Naive B cell (primary cell): ENCODE results near the gene HSD17B12. TPM values are rescaled to one million over a fixed set of nuclear protein-coding genes. Genes with fewer than 3 reads are reported as not detected.

Source experiments
- ATAC-seq, 2 donors: fragments of 150-1000 bp; cut with Tn5 transposase; 2 replicates each; pipeline ENCODE4 v1.10.0; 2021; ENCODE audit warnings: low read depth in 2 of 2, mild to moderate bottlenecking in 2 of 2, moderate library complexity in 2 of 2
- DNase-seq: peaks from one replicate; pipeline ENCODE4 v3.0.0; 2022
- H3K27ac Mint-ChIP-seq, 6 donors: one replicate each; pipeline ENCODE4 v1.8.0; 2020 to 2022; ENCODE audit warnings: mild to moderate bottlenecking in 6 of 6, mixed read lengths in 6 of 6, moderate library complexity in 5 of 6, inconsistent platforms in 2 of 6
- H3K27me3 Mint-ChIP-seq, 3 donors: one replicate each; pipeline ENCODE4 v1.8.0; 2021 to 2022; ENCODE audit warnings: mixed read lengths in 3 of 3, mild to moderate bottlenecking in 1 of 3
- H3K36me3 Mint-ChIP-seq, 2 donors: one replicate each; pipeline ENCODE4 v1.8.0; 2020 to 2022; ENCODE audit warnings: mixed read lengths in 2 of 2, inconsistent platforms in 1 of 2, mild to moderate bottlenecking in 1 of 2
- H3K4me1 Mint-ChIP-seq, 3 donors: one replicate each; pipeline ENCODE4 v1.8.0; 2020 to 2022; ENCODE audit warnings: mixed read lengths in 3 of 3, inconsistent platforms in 1 of 3, mild to moderate bottlenecking in 1 of 3, moderate library complexity in 1 of 3
- H3K4me3 Mint-ChIP-seq, 8 donors: one replicate each; pipeline ENCODE4 v1.8.0; 2020 to 2022; ENCODE audit warnings: mild to moderate bottlenecking in 8 of 8, mixed read lengths in 8 of 8, moderate library complexity in 8 of 8, inconsistent platforms in 2 of 8
- H3K9me3 Mint-ChIP-seq, 7 donors: one replicate each; pipeline ENCODE4 v1.8.0; 2020 to 2022; ENCODE audit warnings: mixed read lengths in 7 of 7, mild to moderate bottlenecking in 5 of 7, inconsistent platforms in 2 of 7, moderate library complexity in 1 of 7
- polyA plus RNA-seq, 6 donors: library from polyadenylated mRNA; unstranded; fragments of 300-500 nt; fragmentation: Illumina TruSeq; gene quantifications; one replicate each; pipeline ENCODE4 v1.2.3, GENCODE V29; 2021; ENCODE audit warnings: low read depth in 6 of 6

The HSD17B12 gene
- polyA plus RNA-seq, 6 donors from 2014 or later = 27.1 to 49.8 (median 40.6) TPM

GRCh38 chr11:43835104-43835503 is 154.6 kb downstream of the HSD17B12 start:
- no peak overlapping the region for H3K27ac Mint-ChIP-seq
- no peak for DNase-seq
- peaks cover 23 to 25% of the 10 kb centered on the region in 2 donors for H3K36me3 Mint-ChIP-seq
- H3K9me3 Mint-ChIP-seq = no peaks in the 10 kb centered on the region
- no peaks in the 10 kb centered on the region for H3K27me3 Mint-ChIP-seq
- ATAC-seq = no peak
- H3K4me3 Mint-ChIP-seq = no peak overlapping the region
- peaks cover 0 to 2% (median 0%) of the 10 kb centered on the region in 3 donors for H3K4me1 Mint-ChIP-seq

GRCh38 chr11:43837879-43838278 is 157.3 kb downstream of the HSD17B12 start:
- ATAC-seq = no peak
- no peaks in the 10 kb centered on the region for H3K27me3 Mint-ChIP-seq
- H3K36me3 Mint-ChIP-seq = peaks cover 20 to 27% of the 10 kb centered on the region in 2 donors
- peaks cover 0 to 2% (median 0%) of the 10 kb centered on the region in 3 donors for H3K4me1 Mint-ChIP-seq
- no peak for DNase-seq
- H3K4me3 Mint-ChIP-seq = no peak overlapping the region
- H3K27ac Mint-ChIP-seq = no peak overlapping the region
- no peaks in the 10 kb centered on the region for H3K9me3 Mint-ChIP-seq

- Mint-ChIP-seq H3K4me1 (peaks cover 0 to 11% (median 0%) of the 10 kb centered on the region in 3 donors), H3K9me3 (no peaks in the 10 kb centered on the region), H3K4me3 (no peak overlapping the region), H3K27ac (no peak overlapping the region), H3K36me3 (peaks cover 32 to 33% of the 10 kb centered on the region in 2 donors), H3K27me3 (no peaks in the 10 kb centered on the region)
- no peak for ATAC-seq
- DNase-seq = no peak
Measured at GRCh38 chr11:43842021-43842420, 161.5 kb downstream of the HSD17B12 start.

- Mint-ChIP-seq H3K36me3 (peaks cover 14 to 20% of the 10 kb centered on the region in 2 donors), H3K9me3 (no peaks in the 10 kb centered on the region), H3K27ac (no peak overlapping the region), H3K4me1 (peaks cover 0 to 8% (median 0%) of the 10 kb centered on the region in 3 donors), H3K27me3 (no peaks in the 10 kb centered on the region), H3K4me3 (no peak overlapping the region)
- no peak for DNase-seq
- no peak for ATAC-seq
Measured at GRCh38 chr11:43845816-43846215, 165.3 kb downstream of the HSD17B12 start.

- Mint-ChIP-seq H3K36me3 (no peaks in the 10 kb centered on the region), H3K4me1 (no peaks in the 10 kb centered on the region), H3K4me3 (no peak overlapping the region), H3K27me3 (no peaks in the 10 kb centered on the region), H3K9me3 (no peaks in the 10 kb centered on the region), H3K27ac (no peak overlapping the region)
- ATAC-seq (peak in 1 of 2 donors; percentile 36), DNase-seq (peak; percentile 27)
Measured at GRCh38 chr11:43852057-43852636, 171.6 kb downstream of the HSD17B12 start.

GRCh38 chr11:43853781-43854180 is 173.2 kb downstream of the HSD17B12 start:
- no peak for DNase-seq
- no peaks in the 10 kb centered on the region for H3K27me3 Mint-ChIP-seq
- no peak overlapping the region for H3K4me3 Mint-ChIP-seq
- H3K36me3 Mint-ChIP-seq = no peaks in the 10 kb centered on the region
- no peak for ATAC-seq
- H3K9me3 Mint-ChIP-seq = no peaks in the 10 kb centered on the region
- H3K4me1 Mint-ChIP-seq = no peaks in the 10 kb centered on the region
- H3K27ac Mint-ChIP-seq = peak overlapping the region in 1 of 6 donors; percentile 46

GRCh38 chr11:43856993-43857392 is 176.5 kb downstream of the HSD17B12 start:
- ATAC-seq = no peak
- Mint-ChIP-seq H3K4me1 (no peaks in the 10 kb centered on the region), H3K4me3 (no peak overlapping the region), H3K9me3 (peaks cover 0 to 10% (median 6%) of the 10 kb centered on the region in 7 donors), H3K36me3 (peaks cover 0 to 8% of the 10 kb centered on the region in 2 donors), H3K27ac (peak overlapping the region in 1 of 6 donors; percentile 36), H3K27me3 (no peaks in the 10 kb centered on the region)
- no peak for DNase-seq

GRCh38 chr11:43861141-43861540 is 180.6 kb downstream of the HSD17B12 start:
- H3K27ac Mint-ChIP-seq = no peak overlapping the region
- H3K4me3 Mint-ChIP-seq = no peak overlapping the region
- peaks cover 0 to 16% (median 8%) of the 10 kb centered on the region in 7 donors for H3K9me3 Mint-ChIP-seq
- peaks cover 0 to 8% of the 10 kb centered on the region in 2 donors for H3K36me3 Mint-ChIP-seq
- H3K4me1 Mint-ChIP-seq = no peaks in the 10 kb centered on the region
- no peak for ATAC-seq
- peaks cover 0 to 15% (median 0%) of the 10 kb centered on the region in 3 donors for H3K27me3 Mint-ChIP-seq
- no peak for DNase-seq

- H3K27ac Mint-ChIP-seq = no peak overlapping the region
- peaks cover 2 to 16% (median 5%) of the 10 kb centered on the region in 7 donors for H3K9me3 Mint-ChIP-seq
Measured at GRCh38 chr11:43866520-43866919, 186.0 kb downstream of the HSD17B12 start.

GRCh38 chr11:43866969-43867368 is 186.4 kb downstream of the HSD17B12 start:
- H3K36me3 Mint-ChIP-seq = no peaks in the 10 kb centered on the region
- no peak overlapping the region for H3K27ac Mint-ChIP-seq
- DNase-seq (no peak), ATAC-seq (no peak)
- H3K4me3 Mint-ChIP-seq = no peak overlapping the region
- peaks cover 34 to 64% (median 37%) of the 10 kb centered on the region in 3 donors for H3K27me3 Mint-ChIP-seq
- H3K9me3 Mint-ChIP-seq = peaks cover 2 to 15% (median 5%) of the 10 kb centered on the region in 7 donors
- no peaks in the 10 kb centered on the region for H3K4me1 Mint-ChIP-seq

More at GRCh38 chr11:43866520-43866919, 186.0 kb downstream of the HSD17B12 start:
- no peaks in the 10 kb centered on the region for H3K36me3 Mint-ChIP-seq
- DNase-seq (no peak), ATAC-seq (no peak)
- no peaks in the 10 kb centered on the region for H3K4me1 Mint-ChIP-seq
- peaks cover 31 to 59% (median 32%) of the 10 kb centered on the region in 3 donors for H3K27me3 Mint-ChIP-seq
- no peak overlapping the region for H3K4me3 Mint-ChIP-seq

GRCh38 chr11:43868852-43869567 is 188.5 kb downstream of the HSD17B12 start:
- Mint-ChIP-seq H3K4me3 (peak overlapping the region in 1 of 8 donors; percentile 36), H3K9me3 (peaks cover 0 to 10% (median 4%) of the 10 kb centered on the region in 7 donors), H3K27me3 (peaks cover 48 to 83% (median 57%) of the 10 kb centered on the region in 3 donors), H3K4me1 (no peaks in the 10 kb centered on the region), H3K36me3 (no peaks in the 10 kb centered on the region), H3K27ac (no peak overlapping the region)
- no peak for DNase-seq
- no peak for ATAC-seq

- DNase-seq (no peak), ATAC-seq (no peak)
- Mint-ChIP-seq H3K4me3 (no peak overlapping the region), H3K9me3 (peaks cover 0 to 18% (median 4%) of the 10 kb centered on the region in 7 donors), H3K36me3 (peaks cover 0 to 6% of the 10 kb centered on the region in 2 donors), H3K4me1 (no peaks in the 10 kb centered on the region), H3K27me3 (peaks cover 59 to 89% (median 75%) of the 10 kb centered on the region in 3 donors), H3K27ac (no peak overlapping the region)
Measured at GRCh38 chr11:43871051-43871450, 190.5 kb downstream of the HSD17B12 start.

- Mint-ChIP-seq H3K36me3 (peaks cover 0 to 6% of the 10 kb centered on the region in 2 donors), H3K4me3 (no peak overlapping the region), H3K4me1 (no peaks in the 10 kb centered on the region), H3K9me3 (peaks cover 0 to 11% (median 2%) of the 10 kb centered on the region in 7 donors), H3K27me3 (peaks cover 71 to 92% (median 81%) of the 10 kb centered on the region in 3 donors), H3K27ac (no peak overlapping the region)
- ATAC-seq (no peak), DNase-seq (no peak)
Measured at GRCh38 chr11:43872995-43873394, 192.5 kb downstream of the HSD17B12 start.

GRCh38 chr11:43874078-43874477 is 193.5 kb downstream of the HSD17B12 start:
- Mint-ChIP-seq H3K27ac (no peak overlapping the region), H3K27me3 (peaks cover 72 to 90% (median 86%) of the 10 kb centered on the region in 3 donors)
- ATAC-seq = no peak

More at GRCh38 chr11:43874078-43874477, 193.5 kb downstream of the HSD17B12 start:
- Mint-ChIP-seq H3K4me3 (no peak overlapping the region), H3K36me3 (peaks cover 0 to 6% of the 10 kb centered on the region in 2 donors), H3K4me1 (no peaks in the 10 kb centered on the region), H3K9me3 (peaks cover 0 to 17% (median 3%) of the 10 kb centered on the region in 7 donors)
- DNase-seq = no peak
